Measurements from ENCODE around the gene LSP1. TPM values are rescaled to one million over a fixed set of nuclear protein-coding genes. Genes with fewer than 3 reads are reported as not detected.
"Not testable (repeated sequence)": the region's sequence is repeated elsewhere in the genome, so short reads cannot be mapped to it uniquely, and the experiment has no call there.

Gene LSP1
- total RNA-seq, 2 experiments from 2014 or later: 232 to 303 TPM

DNA sequence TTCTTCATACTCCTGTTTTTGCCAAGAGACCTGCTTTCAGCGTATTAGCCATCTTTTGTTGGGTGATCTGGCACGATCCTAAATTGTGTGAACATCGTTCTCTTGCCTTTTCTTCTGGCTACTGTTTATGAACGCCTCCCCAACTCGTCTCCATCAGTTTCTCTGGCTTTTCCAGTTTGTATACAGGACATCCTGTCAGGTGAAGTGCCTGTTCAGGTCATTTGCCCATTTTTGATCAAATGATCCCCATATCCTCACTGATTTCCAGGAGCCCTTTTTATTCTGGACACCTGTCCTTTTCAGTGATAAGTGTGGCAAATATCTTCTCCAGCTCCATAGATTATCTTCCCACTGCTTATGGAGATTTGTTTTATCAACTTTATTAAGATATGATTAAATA is 40.6 kb upstream of the LSP1 start:
- H3K36me3 ChIP-seq (ENCODE audit: insufficient read depth, low read length): no peaks in the 10 kb centered on the region
- POLR2A ChIA-PET: no interaction called here
- no TSS peak for BruUV-seq (replicated peaks)
- no peak overlapping the region for H3K4me2 ChIP-seq (ENCODE audit: low read length)
- CTCF ChIA-PET (ENCODE audit: unreplicated experiment): no interaction called here
- no peaks in the 10 kb centered on the region for H4K20me1 ChIP-seq (ENCODE audit: insufficient read depth, low read length)
- H3K4me3 ChIP-seq (ENCODE audit: low read depth, low read length, poor library complexity, severe bottlenecking): no peak overlapping the region
- intact Hi-C loops (cut with micrococcal nuclease; ENCODE audit: unreplicated experiment): no loop called here
- no peak overlapping the region for H3K27ac ChIP-seq (ENCODE audit: low read depth, low read length, poor library complexity, severe bottlenecking)
- H3K79me2 ChIP-seq (ENCODE audit: insufficient read depth, low read depth, low read length): no peaks in the 10 kb centered on the region
- H3K9me2 ChIP-seq (ENCODE audit: insufficient read depth, low read length): no peaks in the 10 kb centered on the region
- H3K4me1 ChIP-seq (ENCODE audit: insufficient read depth, low read length, poor library complexity, severe bottlenecking): no peaks in the 10 kb centered on the region
- H3K9me3 ChIP-seq (ENCODE audit: low read length): no peaks in the 10 kb centered on the region
- DNase-seq (ENCODE audit: low spot score): no peak
- no peak overlapping the region for H2AFZ ChIP-seq (ENCODE audit: low read length)
- no peak for TF ChIP-seq EZH2phosphoT487 (IDR thresholded peaks at IDR 0.05; ENCODE audit: borderline replicate concordance, low read depth, low read length)
- TF ChIP-seq, protein P1, sequence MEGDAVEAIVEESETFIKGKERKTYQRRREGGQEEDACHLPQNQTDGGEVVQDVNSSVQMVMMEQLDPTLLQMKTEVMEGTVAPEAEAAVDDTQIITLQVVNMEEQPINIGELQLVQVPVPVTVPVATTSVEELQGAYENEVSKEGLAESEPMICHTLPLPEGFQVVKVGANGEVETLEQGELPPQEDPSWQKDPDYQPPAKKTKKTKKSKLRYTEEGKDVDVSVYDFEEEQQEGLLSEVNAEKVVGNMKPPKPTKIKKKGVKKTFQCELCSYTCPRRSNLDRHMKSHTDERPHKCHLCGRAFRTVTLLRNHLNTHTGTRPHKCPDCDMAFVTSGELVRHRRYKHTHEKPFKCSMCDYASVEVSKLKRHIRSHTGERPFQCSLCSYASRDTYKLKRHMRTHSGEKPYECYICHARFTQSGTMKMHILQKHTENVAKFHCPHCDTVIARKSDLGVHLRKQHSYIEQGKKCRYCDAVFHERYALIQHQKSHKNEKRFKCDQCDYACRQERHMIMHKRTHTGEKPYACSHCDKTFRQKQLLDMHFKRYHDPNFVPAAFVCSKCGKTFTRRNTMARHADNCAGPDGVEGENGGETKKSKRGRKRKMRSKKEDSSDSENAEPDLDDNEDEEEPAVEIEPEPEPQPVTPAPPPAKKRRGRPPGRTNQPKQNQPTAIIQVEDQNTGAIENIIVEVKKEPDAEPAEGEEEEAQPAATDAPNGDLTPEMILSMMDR (conservative IDR thresholded peaks at IDR 0.05; ENCODE audit: low read length): no peak

DNA sequence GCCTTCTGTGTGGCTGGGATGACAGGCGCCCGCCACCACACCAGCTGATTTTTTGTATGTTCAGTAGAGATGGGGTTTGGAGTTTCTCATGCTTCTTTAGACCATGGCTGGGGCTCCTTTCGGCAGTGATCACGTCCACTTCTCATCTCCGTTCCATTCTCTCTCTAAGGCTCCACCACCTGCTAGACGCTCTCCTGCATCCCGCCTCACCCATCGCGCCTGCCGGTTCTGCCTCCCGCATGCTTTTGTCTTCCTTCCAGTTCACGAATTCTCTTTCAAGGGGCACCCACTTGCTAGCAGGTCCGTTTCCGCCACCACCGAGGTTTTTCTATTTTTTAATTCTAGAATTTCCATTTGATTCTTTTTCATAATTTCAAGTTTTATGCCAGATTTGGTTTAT is 40.1 kb upstream of the LSP1 start:
- H3K4me2 ChIP-seq (ENCODE audit: low read length): no peak overlapping the region
- no peak for TF ChIP-seq EZH2phosphoT487 (IDR thresholded peaks at IDR 0.05; ENCODE audit: borderline replicate concordance, low read depth, low read length)
- TF ChIP-seq, protein P1 (conservative IDR thresholded peaks at IDR 0.05; ENCODE audit: low read length): no peak
- H3K27ac ChIP-seq (ENCODE audit: low read depth, low read length, poor library complexity, severe bottlenecking): no peak overlapping the region
- no peaks in the 10 kb centered on the region for H4K20me1 ChIP-seq (ENCODE audit: insufficient read depth, low read length)
- H3K79me2 ChIP-seq (ENCODE audit: insufficient read depth, low read depth, low read length): no peaks in the 10 kb centered on the region
- H3K4me1 ChIP-seq (ENCODE audit: insufficient read depth, low read length, poor library complexity, severe bottlenecking): no peaks in the 10 kb centered on the region
- H3K4me3 ChIP-seq (ENCODE audit: low read depth, low read length, poor library complexity, severe bottlenecking): no peak overlapping the region
- CTCF ChIA-PET (ENCODE audit: unreplicated experiment): no interaction called here
- BruUV-seq (replicated peaks): no TSS peak
- intact Hi-C loops (cut with micrococcal nuclease; ENCODE audit: unreplicated experiment): no loop called here
- no peaks in the 10 kb centered on the region for H3K9me3 ChIP-seq (ENCODE audit: low read length)
- POLR2A ChIA-PET: no interaction called here
- DNase-seq (ENCODE audit: low spot score): no peak
- H3K9me2 ChIP-seq (ENCODE audit: insufficient read depth, low read length): no peaks in the 10 kb centered on the region
- H2AFZ ChIP-seq (ENCODE audit: low read length): no peak overlapping the region
- no peaks in the 10 kb centered on the region for H3K36me3 ChIP-seq (ENCODE audit: insufficient read depth, low read length)

DNA sequence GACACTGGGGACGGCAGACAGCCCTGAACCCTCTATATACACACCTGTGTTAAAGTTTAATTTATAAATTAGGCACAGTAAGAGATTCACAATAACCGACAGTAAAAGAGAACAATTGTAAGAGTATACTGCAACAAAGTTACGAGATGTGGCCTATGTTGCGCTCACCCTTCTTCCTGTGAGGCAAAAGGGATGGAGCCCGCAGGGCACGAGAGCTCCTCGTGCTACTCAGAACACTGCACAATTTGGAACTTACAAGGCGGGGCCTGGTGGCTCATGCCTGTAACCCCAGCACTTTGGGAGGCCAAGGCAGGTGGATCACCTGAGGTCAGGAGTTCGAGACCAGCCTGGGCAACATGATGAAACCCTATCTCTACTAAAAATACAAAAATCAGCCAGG is 39.5 kb upstream of the LSP1 start:
- H3K27ac ChIP-seq (ENCODE audit: low read depth, low read length, poor library complexity, severe bottlenecking); H3K9me2 ChIP-seq (ENCODE audit: insufficient read depth, low read length); intact Hi-C loops (cut with micrococcal nuclease; ENCODE audit: unreplicated experiment); POLR2A ChIA-PET; CTCF ChIA-PET (ENCODE audit: unreplicated experiment); H3K9me3 ChIP-seq (ENCODE audit: low read length); H4K20me1 ChIP-seq (ENCODE audit: insufficient read depth, low read length); DNase-seq (ENCODE audit: low spot score); H3K36me3 ChIP-seq (ENCODE audit: insufficient read depth, low read length); BruUV-seq (replicated peaks); H2AFZ ChIP-seq (ENCODE audit: low read length); H3K79me2 ChIP-seq (ENCODE audit: insufficient read depth, low read depth, low read length); H3K4me2 ChIP-seq (ENCODE audit: low read length); H3K4me3 ChIP-seq (ENCODE audit: low read depth, low read length, poor library complexity, severe bottlenecking); H3K4me1 ChIP-seq (ENCODE audit: insufficient read depth, low read length, poor library complexity, severe bottlenecking): not testable (repeated sequence)
